T-helper 9 cell (primary cell): Measurements from ENCODE around the gene DCLK2.

ENCODE experiments used
- DNase-seq: peaks from one replicate; pipeline ENCODE4 v3.0.0-alpha.2; 2020

The DCLK2 gene

DNA sequence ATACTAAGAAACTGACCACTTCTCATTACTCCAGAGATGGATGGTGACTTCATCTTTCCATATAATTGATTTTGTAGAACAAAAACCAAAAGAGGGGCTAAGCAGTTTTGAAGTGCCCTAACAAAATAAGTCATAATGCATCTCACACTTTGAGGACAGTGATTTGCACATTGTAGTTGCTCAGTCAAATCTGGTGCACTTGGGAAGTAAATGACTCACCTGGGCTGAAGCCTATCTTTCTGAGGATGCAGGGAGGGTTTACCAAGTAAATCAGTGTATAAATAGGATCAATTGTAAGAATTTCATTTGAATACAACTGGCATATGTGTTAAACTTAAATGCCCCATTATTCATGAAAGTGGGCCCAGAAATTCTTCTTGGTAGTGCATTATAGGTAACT lies 134.2 kb downstream of the DCLK2 start:
- DNase-seq: no peak

DNA sequence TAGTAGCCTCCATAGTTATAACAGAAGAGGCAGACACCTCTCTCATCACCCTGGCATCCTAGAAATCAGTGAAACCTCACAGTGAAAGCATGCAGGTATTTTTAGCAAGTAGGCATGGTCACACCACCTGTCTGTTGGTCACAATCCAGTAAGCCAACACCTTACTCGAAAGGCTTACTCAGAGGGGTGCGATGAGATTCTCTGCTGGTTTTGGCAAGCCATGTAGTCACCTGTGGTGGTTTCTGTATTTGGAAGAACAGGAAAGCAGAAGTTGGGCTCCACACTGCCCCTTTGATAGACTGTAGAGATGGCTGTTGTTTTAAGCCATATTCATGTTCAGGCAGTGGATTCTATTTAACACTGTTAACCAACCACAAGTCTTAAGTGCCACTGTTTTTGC lies 134.7 kb downstream of the DCLK2 start:
- no peak for DNase-seq

GRCh38 chr4:150215601-150216000 lies 137.4 kb downstream of the DCLK2 start:
- no peak for DNase-seq

DNA sequence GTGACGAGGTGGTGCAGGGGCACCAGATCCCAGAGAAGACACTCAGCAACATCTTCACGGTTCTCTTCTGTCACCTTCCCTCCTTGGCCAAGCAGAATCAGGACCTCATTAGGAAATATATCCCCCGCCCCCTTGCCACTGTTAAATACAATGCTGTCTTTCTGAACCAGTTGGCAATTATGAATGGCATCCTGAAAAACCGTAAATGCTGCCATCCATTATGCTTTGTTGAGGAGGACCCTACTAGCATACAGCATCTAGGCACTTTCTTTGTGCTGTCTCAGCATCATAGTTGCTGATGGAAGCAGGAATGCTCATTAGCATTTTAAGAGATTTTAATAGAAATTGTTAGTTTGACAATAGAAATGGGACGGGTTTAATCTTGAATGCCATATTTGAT lies 138.5 kb downstream of the DCLK2 start:
- no peak for DNase-seq

DNA sequence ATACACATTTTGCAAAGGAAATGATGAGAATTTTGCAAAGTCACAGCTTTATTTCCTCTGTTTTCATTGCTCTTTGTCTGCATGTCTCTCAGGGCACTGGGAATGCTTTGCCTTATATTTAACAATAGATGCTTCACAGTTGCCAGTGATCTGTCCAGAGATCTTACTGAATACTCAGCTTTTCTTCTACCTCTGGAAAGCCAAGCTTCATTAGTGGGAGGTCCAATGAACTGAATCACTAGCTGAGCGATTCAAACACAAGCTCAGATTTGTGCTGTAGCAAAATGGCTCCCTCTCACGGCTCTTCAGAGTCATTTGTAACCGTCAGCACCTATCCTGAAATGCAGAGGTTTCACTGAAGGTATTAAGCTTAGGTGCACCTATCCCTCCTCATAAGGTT lies 138.9 kb downstream of the DCLK2 start:
- no peak for DNase-seq

DNA sequence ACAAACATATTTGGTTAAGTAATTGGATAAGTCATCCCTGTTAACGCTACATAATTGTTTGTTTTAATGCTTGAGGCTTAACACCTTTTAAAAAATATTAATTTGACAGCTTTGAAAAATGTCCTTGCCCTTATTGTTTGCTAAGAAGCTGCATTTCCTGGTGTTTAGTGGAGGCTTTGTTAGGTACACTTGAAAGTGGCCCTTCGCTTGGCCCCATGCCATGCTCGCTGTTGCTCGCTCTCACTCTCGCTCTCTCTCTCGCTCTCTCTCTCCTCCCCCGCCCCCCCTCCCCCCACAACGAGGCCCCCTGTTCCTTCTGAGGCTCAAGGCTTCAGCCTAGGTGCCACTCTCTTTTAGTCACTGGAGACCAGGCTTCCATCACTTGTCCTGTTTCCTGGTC lies 139.6 kb downstream of the DCLK2 start:
- DNase-seq: no peak

GRCh38 chr4:150218447-150218846 lies 140.2 kb downstream of the DCLK2 start:
- no peak for DNase-seq

DNA sequence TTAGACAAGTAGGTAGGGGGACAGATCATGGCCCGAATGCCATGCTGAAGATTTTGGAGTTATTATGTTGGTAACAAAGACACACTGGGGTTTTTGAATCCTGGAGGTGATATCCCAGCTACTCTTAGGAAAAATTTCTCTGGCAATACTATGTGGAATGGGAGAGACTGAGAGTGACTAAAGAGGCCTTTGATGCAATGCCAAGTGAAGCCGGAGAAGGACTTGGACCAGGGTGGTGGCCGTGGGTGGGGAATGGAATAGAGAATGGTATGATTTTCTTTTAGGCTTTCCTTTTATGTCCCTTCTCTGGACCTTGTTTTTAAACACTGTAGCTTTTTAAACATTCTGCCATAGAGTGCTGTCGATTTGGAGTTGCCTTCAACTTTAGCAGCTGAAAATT lies 141.6 kb downstream of the DCLK2 start:
- DNase-seq: no peak

GRCh38 chr4:150224896-150225591 lies 146.8 kb downstream of the DCLK2 start:
- no peak for DNase-seq

DNA sequence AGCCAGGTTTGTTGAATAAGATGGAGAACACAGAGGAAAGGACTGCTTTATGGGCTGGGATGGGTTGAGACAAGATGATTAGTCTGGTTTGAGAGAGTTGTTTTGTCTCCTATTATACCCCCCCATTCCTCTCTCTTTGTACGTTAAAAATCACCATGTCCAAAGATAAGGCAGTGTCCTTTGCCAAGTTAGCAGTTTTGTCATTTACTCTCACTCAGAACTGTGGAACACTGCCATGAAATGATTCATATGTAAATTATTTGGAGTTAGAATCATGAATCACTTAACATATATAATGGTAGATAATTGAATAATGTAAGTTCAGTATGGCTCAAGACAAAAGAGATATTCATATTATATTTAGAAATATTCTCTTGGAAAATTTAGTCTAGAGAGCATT lies 151.3 kb downstream of the DCLK2 start:
- DNase-seq: no peak

DNA sequence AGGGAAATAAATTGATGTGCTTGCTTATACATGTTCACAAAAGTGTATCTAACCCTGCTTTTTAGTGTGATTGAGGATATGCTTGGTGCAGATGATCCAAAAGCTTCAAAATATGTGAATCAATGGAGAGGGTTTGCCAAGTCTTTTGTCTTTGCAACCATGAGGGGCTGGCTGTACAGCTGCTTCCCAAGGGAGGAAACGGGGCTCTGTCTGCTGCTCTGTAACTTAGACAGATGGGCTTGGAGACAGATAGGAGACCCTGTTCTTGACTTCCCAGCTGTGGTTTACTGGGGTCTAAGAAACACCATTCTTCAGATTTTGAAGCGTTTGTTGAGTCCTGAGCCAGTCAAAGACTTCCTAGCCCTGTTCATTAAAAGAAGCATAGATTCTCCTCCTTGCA lies 152.3 kb downstream of the DCLK2 start:
- no peak for DNase-seq

DNA sequence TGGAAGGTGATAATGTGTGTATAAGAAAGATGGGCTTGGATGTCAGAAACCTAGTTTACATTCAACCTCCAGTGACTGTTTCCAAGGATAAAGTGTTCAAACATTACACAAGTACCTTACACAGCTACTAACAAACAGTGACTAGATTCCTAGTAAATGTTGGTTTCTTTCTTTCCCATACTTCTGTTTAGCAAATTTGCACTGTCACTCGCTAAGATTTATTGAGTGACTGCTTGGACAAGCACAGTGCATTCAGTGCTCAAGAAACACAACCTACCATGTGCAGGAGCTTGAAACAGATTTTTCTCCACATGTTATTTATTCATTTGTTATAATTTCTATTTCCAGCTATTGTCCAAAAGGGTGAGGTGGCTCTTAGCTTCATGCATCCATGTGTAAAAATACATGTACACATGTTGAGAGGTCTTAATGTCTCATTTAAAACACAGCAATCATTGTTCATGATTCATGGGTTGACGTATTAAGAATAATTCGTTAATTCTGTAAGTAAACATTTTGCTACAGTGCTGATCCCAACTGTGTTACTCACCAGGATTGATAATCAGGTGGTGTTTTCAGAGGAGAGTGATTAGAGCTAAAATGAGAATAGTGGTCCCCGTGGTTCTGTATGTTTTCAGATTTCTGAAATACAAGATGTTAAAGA lies 153.0 kb downstream of the DCLK2 start:
- DNase-seq: no peak

DNA sequence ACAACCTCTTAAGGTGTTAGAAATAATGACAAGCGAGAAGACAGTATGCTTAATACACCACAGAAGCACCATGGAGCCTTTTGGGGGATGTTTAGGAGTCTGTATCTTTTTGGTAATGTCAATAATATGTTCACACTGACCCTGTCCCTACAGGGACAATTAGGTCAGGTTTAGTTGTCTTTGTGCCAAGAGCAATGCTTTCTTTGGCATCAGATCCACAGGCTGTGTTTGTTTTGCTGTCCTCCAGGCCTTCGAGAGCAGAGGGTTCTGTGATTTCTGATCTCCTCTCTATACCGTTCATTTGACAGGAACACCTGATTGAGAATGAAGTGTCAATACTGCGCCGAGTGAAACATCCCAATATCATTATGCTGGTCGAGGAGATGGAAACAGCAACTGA lies 153.8 kb downstream of the DCLK2 start:
- no peak for DNase-seq

GRCh38 chr4:150234246-150234645 lies 156.0 kb downstream of the DCLK2 start:
- no peak for DNase-seq

- no peak for DNase-seq
Measured at GRCh38 chr4:150235317-150235716, 157.1 kb downstream of the DCLK2 start.

DNA sequence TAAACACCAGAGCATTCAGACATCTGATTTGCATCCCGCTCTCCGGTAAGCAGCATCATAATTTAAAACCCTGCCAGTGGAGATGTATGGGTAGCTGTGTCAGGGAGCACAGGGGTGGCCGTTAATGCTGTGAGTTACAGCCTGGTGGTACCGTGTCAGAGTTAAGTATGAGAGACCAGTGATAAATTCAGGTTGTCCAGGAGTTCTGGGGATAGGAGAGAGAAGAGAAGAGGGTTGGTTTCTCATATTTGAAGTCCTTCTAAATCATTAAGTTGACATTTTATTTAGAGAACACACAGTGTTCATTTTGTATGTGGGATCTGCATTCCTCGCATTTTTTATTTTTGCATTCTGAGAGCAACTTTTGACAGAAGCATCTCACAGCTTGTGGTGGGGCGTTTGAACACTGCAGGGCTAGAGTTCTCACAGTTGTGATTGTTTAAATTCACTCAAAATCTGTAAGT lies 157.6 kb downstream of the DCLK2 start:
- no peak for DNase-seq

DNA sequence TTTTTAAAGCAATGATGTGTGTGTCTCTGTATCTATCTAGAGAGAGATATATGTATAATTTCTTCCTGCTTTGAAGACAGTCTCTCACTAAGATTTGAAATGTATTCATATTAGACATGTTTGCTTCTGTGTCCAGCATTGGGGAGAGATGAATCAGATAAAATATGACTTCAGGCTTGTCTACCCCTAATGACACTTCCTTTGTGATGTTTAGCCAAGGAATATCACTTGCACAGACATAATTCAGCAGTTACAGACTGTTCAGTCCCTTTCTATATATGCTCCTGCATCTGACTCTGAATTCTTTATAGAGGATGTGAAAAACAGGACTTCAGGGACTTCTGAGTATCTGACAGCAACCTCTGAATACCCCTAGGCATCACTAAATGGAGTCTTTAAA lies 158.4 kb downstream of the DCLK2 start:
- no peak for DNase-seq

DNA sequence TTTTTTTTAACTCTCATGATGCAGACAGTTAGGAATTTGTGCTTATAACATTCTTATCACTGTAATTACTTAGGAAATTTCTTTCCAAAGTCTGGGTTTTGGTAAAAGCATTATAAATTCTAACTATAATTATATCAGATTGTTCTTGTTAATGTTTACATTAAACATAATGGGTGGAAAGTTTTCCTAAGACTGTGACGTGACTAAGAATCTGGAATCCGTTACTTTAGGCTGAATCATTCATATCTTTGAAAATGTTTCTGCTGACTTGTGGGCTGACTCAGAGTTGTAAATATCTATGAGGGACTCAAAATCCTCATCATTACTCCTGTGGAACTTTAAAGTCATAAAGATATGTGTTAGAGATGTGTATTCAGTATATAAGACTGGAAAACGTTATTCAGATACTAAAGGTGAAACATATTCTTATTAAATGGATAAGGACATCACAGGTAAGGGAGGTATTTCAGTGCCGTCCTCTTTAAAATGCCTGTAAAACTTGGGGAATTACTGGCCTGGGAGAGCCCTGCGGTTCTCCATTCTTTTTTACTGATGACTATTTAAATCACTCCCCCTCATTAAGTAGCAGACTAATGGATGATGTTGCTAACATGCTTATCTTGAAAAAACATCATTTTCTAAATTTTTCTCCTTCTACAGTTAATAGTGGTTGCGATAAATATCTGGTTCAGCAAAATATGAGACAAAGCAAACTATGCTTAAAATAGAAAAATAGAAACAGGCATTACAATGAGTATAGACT lies 159.0 kb downstream of the DCLK2 start:
- no peak for DNase-seq

GRCh38 chr4:150238591-150238990 lies 160.3 kb downstream of the DCLK2 start:
- DNase-seq: no peak

DNA sequence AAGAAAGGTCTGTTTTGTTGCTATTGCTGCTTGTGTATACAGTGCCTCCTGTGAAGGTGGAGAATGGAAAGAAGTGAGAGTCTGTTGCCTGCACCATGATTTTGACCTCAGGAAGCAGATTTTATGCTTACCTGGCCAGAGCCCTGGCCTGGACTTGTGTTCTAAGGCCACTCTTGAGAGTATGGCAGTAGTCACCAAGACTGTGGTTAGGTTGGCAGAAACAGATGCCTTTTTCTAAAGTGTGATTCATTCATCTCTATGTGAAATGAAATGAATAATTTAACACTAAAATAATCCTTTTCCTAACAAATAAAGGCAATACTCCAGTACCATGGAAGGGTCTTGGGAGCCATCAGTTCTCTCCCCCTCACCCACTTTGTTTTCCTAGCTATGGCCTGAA lies 161.8 kb downstream of the DCLK2 start:
- no peak for DNase-seq

DNA sequence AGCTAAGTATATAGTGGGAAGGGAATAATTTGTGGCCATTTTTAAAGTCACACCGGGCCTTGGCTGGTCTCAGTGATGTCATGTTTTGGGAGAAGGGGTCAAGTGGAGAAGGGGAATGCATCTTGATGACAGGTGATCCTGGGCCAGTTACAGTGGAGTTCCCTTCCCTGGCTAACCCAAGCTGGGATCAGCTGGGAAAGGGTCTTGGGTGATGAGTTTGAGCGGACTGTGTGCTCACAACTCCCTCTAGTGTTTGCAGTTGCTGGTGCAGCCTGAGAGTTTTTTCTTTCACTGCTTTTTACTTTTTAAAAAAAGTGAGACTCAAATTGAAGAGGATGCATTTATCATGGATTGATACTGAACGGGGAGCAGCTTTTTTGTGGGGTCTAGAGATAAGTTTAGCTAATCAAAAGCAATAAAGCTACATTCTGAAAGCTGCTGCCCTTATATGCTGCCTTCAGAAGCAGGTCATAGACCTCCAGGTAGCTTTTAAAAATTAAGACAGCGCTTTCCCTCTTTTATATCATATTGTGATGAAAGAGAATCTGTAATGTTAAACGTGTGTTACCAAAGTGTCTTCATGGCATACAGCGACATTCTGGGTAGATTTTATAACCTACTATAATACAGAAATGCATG lies 164.7 kb downstream of the DCLK2 start:
- no peak for DNase-seq

GRCh38 chr4:150243932-150244331 lies 165.7 kb downstream of the DCLK2 start:
- no peak for DNase-seq

- no peak for DNase-seq
Measured at GRCh38 chr4:150244600-150244999, 166.4 kb downstream of the DCLK2 start.

DNA sequence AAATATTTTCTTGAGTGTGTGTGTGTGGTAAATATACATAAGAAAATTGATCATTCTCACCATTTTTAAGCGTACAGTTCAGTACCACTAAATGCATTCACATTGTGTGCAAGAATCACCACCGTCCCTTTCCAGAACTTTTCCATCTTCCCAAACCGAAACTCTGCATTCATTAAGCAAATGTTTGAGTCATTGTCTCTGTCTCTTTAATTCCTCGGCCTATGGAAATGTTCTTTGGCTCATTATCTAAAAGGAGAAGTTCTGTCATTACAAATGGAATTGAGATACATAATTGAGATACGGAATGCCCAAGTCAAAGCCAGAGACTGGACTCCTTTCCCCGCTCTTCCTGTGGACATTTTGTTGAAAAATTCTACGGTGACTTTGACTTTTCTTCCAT lies 168.9 kb downstream of the DCLK2 start:
- no peak for DNase-seq
